HS-27A (cell line): Measurements from ENCODE around the gene GMPPB.
"Not testable (repeated sequence)": the region's sequence is repeated elsewhere in the genome, so short reads cannot be mapped to it uniquely, and the experiment has no call there.

Experiments used
- DNase-seq: peaks from one replicate; pipeline ENCODE4 v3.0.0-alpha.2; 2012; ENCODE audit warnings: low read depth, missing footprints

The GMPPB gene

GRCh38 chr3:49713336-49714105 lies 10.2 kb downstream of the GMPPB start:
- DNase-seq = no peak

- DNase-seq = no peak
Measured at GRCh38 chr3:49712631-49713317, 11.0 kb downstream of the GMPPB start.

- no peak for DNase-seq
Measured at GRCh38 chr3:49712166-49712565, 11.6 kb downstream of the GMPPB start.

DNA sequence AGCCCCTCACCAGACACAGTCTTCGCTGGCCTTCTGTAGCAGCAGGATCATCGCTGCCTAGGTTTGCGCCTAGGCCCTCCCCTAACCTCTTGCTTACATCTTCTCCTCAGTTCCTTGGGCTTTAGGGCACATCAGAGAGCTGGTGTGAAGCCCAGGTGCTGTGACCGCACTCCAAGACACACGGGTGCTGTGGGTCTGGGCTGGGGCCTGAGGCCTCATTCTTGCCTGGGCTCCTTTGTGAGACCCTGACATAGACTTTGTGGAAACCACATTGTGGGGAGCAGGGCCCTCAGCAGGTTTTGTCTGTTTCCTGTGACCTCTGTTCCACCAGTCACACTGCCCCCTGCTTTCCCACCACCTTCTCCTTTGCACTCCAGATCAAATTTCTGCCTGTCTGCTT lies 12.3 kb downstream of the GMPPB start:
- DNase-seq = no peak

GRCh38 chr3:49709852-49710251 lies 13.9 kb downstream of the GMPPB start:
- DNase-seq = no peak

DNA sequence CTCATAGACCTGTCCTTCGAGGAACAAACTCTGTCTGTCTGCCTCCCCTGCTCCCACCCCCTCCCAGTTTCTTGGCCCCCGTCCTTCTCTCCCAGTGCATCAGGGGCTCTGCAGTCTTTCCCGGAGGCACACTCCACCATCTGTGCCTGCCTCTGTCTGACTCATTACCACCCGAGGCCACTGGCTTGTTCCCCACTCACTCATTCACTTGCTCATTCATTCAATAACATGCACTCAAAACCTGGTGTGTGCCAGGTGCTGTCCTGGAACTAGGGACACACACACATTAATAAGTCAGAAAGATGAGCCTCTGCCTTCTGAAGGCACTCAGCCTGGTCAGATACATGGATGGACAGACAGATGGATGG lies 16.7 kb downstream of the GMPPB start:
- DNase-seq = no peak

DNA sequence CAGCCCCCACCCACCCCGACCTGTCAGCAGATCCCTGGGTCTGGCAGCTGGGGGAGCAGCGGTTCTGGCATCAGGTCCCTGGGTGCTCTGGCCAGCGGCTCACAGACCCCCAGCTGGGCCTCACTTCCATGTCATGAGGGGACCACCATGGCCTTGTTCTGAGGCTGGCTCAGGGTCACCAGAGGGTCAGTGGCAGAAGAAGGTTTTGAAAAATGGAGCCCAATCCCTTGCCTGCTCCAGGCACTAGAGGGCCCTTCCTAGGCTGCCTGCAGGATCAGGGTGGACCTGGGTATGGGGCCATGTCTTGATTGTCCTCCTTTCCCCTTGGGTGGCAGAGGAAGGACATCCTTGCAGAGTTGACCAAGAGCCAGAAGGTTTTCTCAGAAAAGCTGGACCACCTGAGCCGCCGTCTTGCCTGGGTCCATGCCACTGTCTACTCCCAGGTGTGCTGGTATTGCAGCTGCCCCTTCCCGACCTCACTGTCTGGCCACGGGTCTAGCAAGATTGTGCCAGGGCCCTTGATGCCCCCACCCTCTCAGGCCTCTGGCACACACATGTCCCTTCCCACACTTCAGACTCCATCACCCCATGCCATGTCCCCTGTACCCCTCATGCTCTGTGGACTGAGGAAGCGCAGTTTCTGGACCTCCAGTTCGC lies 17.2 kb downstream of the GMPPB start:
- no peak for DNase-seq

DNA sequence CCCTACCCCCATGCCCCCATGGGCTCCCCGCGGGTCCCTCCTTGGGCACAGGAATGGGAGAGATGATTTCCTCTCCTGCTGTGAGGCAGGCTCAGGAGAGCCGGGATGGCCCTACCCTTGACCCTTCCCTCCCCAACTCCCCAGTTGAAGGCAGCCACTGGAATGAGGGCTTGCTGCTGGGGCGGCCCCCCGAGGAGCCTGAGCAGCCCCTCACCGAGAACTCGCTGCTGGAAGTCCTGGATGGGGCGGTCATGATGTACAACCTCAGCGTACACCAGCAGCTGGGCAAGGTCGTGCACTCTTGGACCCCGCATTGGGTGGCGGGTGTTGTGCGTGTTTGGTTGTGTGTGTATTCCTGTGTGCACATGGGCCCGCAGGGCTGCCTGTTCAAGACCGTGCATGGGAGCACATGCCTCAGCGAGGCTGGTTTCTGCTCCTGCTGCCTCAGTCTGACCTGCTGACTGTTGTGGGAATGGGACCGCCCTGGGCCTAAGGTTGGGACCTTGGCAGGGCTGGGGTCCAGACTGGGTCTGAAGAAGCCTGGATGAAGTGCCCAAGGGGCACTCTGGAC lies 18.3 kb downstream of the GMPPB start:
- no peak for DNase-seq

DNA sequence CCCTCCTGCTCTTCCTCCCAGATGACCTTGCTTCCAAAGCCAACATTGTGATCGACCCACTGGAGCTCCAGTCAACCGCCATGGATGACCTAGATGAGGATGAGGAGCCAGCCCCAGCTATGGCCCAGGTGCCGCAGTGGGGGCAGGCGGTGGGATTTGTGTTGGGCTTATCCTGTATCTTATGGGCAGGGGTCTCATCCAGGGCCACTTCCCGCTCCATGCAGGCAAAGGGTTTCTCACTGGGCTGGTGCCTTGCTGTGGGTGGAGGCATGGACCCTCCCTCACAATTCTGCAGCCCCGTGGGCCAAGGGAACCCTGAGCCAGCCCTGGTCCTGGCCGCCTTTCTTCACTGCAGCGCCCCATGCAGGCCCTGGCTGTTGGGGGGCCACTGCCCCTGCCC lies 19.1 kb downstream of the GMPPB start:
- DNase-seq = no peak

- DNase-seq = no peak
Measured at GRCh38 chr3:49703956-49704355, 19.8 kb downstream of the GMPPB start.

DNA sequence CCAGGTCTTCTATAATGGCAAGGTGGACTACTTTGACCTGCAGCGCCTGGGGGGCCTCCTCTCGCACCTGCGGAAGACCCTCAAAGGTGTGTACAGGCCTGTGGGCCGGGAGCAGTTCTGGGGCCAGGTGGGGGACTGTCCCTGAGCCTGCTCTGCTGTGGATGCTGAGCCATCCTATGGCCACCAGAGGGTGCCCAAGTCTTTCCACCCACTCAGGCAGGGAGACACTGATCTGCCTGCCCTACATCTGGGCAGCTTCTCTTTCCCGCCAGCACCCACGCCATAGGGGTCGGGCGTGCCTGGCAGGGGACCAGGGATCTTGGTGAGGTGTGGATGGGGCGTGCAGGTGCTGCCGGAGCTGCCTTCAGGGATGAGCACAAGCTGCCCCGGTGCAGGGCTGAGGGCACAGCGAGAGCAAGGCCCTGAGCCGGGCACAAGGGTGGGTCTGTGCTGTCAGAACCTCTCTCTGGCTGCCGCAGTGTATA lies 20.3 kb downstream of the GMPPB start:
- no peak for DNase-seq

DNA sequence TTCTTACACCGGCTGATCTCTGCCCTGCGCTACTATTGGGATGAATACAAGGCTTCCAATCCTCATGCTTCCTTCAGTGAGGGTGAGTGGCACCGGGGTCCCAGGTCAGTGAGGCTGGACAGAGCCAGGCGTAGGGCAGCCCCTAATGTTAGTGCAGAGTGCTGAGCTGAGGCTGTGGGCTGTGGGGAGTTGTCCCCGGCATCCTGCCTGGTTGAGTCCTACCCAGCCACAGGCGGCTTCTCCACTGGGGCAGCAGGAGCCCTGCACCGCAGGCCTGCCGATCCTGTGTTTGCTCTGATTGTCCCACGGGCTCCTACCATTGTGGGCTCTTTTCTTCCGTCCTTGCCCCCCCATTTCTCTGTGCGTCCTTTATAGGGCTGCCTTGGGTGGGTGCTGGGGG lies 21.1 kb downstream of the GMPPB start:
- DNase-seq = no peak

DNA sequence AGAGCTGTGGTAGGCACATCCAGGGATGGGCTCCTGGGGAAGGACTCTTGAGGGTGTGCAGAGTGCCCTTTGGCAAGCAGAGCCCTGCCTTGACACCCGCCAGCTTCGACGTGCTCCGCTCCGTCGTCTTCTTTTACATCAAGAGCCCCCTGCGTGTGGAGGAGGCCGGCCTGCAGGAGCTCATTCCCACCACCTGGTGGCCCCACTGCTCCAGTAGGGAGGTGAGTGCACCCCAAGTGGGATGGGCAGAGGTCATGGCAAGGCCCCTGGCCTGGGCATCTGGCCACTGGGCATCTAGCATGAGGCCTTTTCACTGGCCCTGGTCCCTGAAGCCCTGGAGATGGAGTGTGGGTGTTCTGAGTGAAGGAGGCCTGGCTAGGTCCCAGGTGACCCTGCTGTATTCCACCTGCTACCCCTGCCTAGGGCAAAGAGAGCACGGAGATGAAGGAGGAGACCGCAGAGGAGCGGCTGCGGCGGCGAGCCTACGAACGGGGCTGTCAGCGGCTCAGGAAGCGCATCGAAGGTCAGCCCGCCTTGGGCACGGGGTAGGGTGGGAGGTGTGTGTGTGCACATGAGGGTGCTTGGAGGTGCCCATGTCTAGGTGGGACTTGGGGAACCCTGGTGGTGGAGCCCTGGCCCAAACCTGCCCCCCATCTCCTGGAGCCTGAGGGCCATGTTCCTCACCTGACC lies 22.2 kb downstream of the GMPPB start:
- no peak for DNase-seq

GRCh38 chr3:49700453-49701128 lies 23.2 kb downstream of the GMPPB start:
- no peak for DNase-seq

- DNase-seq = no peak
Measured at GRCh38 chr3:49700014-49700413, 23.7 kb downstream of the GMPPB start.

GRCh38 chr3:49699281-49699979 lies 24.3 kb downstream of the GMPPB start:
- DNase-seq = no peak

- not testable (repeated sequence) for DNase-seq
Measured at GRCh38 chr3:49695350-49696015, 28.3 kb downstream of the GMPPB start.

DNA sequence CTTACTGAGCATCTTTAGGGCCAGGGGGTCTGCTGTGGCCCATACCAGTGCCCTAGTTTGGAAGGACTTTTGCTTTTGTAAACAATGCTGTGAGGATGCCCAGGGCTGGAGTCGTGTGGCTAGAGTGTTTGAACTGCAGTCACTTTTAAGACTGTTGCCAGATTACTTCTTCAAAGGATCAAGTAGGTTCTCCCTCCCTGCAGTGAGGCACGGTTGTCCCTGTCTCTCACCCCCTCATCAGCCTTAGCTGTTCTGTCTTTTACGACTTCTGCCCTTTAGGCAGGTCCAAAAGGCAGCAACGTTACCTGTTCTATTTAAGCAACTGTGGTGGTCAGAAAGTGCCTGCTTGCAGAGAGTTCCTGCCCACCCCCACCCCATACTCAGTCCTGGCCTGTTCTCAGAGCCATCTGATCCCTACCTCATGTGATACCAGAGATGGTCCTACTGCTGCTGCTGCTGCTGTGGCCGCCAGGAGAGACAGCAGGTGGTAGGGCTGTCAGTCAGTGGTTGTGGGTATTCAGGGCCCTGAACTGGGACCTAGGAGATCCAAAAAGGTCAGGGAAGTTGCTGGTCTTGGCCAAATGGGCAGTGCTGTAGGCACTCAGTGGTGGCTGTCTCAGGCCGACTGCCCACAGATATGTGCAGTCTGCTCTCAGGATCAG lies 29.2 kb downstream of the GMPPB start:
- DNase-seq = not testable (repeated sequence)

- DNase-seq = not testable (repeated sequence)
Measured at GRCh38 chr3:49691481-49691880, 32.3 kb downstream of the GMPPB start.

DNA sequence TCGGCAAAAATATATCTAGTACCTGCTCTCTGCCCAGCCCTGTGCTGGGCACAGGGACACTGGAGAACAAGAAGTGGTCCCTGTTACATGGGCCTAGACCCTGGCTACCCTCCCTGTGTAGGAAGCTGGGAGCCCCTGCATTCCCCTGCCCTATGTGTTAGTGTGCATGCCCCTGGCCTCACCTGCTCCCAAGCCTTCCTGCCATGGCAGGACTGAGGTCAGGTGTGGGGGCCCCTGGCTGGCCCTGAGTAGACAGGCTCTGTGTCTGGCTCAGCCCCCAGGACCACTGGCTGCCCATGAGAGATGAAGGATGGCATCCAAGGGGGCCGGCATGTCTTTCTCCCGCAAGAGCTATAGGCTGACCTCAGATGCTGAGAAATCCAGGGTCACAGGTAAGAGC lies 32.9 kb downstream of the GMPPB start:
- not testable (repeated sequence) for DNase-seq
